NCI-H510A treated with DMSO at 0.1 percent for 48 hours (cell line): Measurements from ENCODE around the gene SNX1.

Experiments
- DNase-seq: peaks from one replicate; lab custom pipeline; 2025; lab: John Stamatoyannopoulos, UW

The SNX1 gene

DNA sequence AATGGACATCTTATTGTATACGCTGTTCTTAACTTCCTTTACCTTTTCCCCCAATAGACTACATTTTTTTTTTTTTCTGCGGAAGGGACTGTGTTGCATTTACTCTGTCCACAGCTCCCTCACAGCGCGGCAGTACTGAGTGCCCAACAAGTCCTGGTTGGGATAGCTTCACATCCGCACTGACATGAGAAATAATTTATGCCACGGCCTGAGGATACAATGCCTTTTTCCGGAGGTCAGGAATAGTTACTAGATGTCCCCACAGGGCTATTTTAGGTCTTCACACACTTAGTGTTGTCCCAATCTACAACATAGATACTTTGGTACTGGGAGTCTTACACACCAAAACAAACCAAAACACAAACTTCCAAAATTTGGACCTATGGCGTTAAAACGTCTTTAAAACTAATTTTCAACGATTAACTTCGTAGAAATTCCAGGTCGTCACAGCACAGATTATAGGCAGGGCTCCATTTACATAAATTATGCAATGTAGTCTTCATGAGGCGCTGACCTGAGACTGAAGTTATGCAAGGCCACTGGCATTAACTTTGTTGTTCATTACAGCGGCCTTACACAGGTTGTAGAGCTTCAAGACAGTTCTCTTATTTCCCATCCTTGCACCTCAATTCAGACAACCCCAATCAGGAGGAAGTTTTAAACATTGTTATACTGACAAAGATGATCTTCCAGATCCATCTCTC, 68.0 kb downstream of the SNX1 start:
- DNase-seq = peak; percentile 28

DNA sequence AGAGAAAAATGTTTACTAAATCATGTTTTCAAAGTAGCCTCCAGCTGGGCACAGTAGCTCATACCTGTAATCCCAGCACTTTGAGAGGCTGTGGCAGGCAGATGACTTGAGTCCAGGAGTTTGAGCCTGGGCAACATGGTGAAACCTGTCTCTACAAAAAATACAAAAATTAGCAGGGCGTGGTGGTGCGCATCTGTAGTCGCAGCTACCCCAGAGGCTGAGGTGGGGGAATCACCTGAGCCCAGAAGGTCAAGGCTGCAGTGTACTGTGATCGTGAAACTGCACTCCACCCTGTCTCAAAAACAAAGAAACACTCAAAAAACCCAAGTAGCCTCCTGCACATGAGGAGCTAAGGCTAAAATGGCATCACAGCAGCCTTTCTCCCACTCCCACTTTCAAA, 68.7 kb downstream of the SNX1 start:
- no peak for DNase-seq

DNA sequence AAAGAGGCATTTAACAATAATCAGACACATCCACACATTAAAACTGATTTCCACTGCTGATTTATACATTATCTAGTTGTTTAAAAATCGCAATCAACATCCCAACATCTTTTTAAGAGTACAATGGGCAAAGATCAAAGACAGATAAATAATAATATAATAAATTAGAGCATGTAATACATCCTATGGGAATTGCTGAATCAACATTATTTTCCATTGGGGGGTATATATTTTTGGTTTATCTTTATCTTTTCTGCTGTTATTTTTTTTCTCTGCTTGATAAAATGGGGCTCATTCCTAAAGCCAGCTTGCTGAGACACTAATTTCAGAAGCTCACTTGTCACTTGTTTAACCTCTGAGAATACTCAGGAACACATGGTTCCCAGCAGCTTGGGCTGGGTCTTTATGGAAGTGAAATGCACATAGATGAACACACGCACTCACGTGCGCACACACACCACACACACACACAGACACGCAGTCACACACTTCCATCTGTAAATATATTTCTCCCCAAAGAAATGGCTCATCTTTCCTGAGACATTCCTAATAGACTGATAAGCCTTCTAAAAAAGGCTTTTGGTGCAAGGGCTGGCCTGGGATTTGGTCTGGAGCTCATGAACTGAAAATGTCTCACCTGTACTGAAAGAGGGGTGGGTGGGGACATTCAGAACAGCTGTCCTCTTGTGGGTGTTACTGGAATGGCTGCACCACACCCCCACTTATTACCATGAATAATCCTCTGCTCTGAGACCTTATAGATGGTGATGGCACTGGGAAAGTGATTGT, 70.5 kb downstream of the SNX1 start:
- DNase-seq = no peak

DNA sequence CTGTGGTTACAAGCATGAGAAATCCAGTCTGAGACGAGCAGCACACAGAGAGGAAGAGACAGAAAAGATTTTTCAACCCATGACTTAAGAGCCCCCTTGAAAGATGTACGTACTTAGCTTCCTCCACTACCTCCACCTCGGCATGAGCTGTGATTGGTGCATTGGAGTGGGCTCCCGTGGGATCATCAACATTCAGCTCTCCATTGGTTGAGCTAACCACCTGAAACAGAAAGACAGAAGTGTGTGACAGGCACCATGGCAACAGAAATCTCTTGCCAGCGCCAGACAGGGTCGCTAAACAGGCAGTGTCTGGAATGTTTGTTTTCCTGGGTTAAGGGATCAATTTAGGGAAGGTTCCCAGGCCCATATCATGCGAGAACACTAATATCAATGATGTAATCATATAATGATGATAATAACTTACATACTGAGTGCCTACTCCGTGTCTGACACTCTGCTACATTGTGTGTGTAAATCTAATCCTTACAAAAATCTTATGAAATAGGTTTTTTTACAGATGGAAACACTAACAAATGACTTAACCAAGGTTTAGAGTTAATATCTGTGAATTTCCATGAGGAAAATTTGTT, 84.5 kb downstream of the SNX1 start:
- no peak for DNase-seq

DNA sequence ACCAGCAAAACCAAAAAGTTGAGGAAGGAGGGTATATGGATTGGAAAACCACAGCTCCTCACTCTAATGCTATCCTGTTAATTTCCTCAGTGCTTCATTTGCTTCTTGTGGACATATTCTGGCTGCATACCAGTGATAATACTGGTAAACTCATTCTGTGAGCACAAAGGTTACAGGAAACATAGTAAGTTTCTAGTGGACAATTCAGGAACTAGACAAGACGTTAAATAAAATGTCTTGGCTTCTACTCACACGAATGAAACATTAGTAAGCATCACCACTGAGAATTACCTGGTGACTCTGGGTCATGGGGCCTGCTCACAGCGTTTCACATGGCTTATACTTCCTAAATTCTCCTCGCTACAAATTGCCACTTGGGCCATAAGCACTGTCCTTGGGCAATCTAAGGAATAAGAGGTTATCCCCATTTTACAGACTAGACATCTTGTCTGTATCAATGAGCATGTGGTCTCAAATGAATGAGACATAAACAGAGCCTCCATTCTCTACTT, 87.1 kb downstream of the SNX1 start:
- DNase-seq = no peak

DNA sequence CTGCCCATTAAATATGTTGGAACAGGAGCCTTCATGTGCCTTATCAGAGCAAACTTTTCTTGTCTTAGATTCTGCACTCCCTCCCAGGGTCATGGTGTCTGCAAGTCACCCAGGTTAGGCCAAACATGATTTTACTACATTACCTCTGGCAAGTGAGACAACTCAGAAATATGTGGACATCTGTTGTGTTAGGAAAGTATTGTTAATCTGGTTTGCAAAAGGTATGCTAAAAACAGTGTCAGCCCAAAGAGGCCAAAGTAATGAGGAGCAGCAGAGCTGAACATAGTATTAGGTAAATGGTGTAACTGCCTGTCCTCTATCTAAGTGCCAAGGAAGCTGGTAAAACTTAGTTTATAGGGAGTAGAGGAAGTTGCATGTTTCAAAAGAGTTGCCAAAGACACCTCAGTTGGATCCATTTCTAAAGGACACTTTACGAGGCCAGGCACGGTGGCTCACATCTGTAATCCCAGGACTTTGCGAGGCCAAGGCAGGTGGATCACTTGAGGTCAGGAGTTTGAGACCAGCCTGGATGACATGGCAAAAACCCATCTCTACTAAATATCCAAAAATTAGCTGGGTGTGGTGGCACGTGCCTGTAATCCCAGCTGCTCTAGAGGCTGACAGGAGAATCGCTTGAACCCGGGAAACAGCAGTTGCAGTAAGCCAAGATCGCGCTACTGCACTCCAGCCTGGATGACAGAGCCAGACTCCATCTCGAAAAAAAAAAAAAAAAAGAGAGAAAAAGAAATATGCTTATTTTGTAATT, 89.5 kb downstream of the SNX1 start:
- DNase-seq = no peak

DNA sequence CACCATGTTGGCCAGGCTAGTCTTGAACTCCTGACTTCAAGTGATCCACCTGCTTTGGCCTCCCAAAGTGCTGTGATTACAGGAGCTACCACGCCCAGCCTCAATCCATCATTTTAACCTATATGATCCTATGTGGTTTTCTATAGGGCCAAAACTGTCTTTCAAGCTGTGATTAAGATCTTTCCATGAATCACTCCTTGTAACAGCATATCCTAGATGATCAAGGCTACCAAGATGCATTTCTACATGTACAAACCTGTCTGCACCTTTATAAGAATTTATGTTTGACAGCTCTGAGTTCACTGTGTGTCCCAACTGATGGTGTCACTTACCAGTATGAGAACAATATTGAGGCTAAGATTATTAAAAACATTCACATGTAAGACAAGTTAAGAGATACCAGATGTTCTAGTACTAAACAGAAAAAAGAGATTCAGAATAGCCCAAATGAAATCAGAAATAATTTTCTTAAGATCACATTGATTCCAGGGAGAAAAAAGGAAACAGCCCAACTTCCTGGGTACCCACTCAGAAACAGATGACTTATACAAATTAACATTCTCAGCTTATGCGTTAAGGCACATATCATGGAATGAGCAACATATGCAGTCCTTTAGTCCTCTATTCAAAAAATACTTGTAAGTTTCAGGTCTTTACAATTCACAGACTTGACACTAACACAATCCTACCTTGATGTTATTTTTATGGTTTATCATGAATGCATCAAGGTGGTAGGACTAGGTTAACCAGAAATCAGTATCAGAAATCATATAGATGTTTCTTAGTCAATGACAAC, 91.8 kb downstream of the SNX1 start:
- no peak for DNase-seq
